Panc1 (cell line): Measurements from ENCODE around the gene SMG6. TPM values are rescaled to one million over a fixed set of nuclear protein-coding genes. Genes with fewer than 3 reads are reported as not detected.

Experiments used
- ATAC-seq: fragments of 200-7000 bp; cut with Tn5 transposase; 2 replicates; pipeline ENCODE4 v1.9.1; 2020; ENCODE audit warnings: mild to moderate bottlenecking, moderate library complexity
- BruUV-seq: library from RNA; stranded (reverse); fragments of 400-500 nt; replicated peaks from 2 replicates; lab custom pipeline; 2021; lab: Mats Ljungman, UMichigan
- CTCF ChIA-PET: fragments of 300-600 bp; sonication (Branson Sonifier 250); formaldehyde crosslinking; loops from one replicate; lab custom pipeline; 2022; ENCODE audit warnings: antibody characterized with exemption; lab: Charles Lee
- POLR2A ChIA-PET: fragments of 300-600 bp; sonication (Branson Sonifier 250); formaldehyde crosslinking; loops from one replicate; lab custom pipeline; 2022; ENCODE audit warnings: antibody characterized with exemption; lab: Charles Lee
- DNase-seq: peaks from one replicate; pipeline ENCODE4 v3.0.0-alpha.2; 2010; ENCODE audit warnings: low read depth, low spot score
- H3K27ac ChIP-seq: 2 replicates; pipeline ENCODE4 v1.5.1; 2011; ENCODE audit warnings: mild to moderate bottlenecking, low read length, inconsistent platforms
- H3K27me3 ChIP-seq: fragments of 200-500 bp; sonication (Bioruptor generic); 2 replicates; pipeline ENCODE4 v1.6.0; 2014; ENCODE audit warnings: low read length, inconsistent platforms; ENCODE audit not compliant: control insufficient read depth, insufficient read depth
- H3K36me3 ChIP-seq: fragments of 200-500 bp; sonication (Bioruptor generic); 2 replicates; pipeline ENCODE4 v1.5.1; 2014; ENCODE audit warnings: inconsistent platforms, mild to moderate bottlenecking, low read length, moderate library complexity; ENCODE audit not compliant: control insufficient read depth, insufficient read depth
- H3K4me1 ChIP-seq: 2 replicates; pipeline ENCODE4 v1.5.1; 2011; ENCODE audit warnings: inconsistent platforms, mild to moderate bottlenecking, low read length, moderate library complexity; ENCODE audit not compliant: control insufficient read depth, insufficient read depth
- H3K4me3 ChIP-seq, 2 experiments: 2 replicates each; pipeline ENCODE4 v1.5.1; 2011 to 2012; ENCODE audit warnings: low read depth in 2 of 2, low read length in 2 of 2, mild to moderate bottlenecking in 2 of 2, inconsistent platforms in 1 of 2, moderate library complexity in 1 of 2
- H3K9me3 ChIP-seq: fragments of 200-500 bp; sonication (Bioruptor generic); 2 replicates; pipeline ENCODE4 v1.5.1; 2014; ENCODE audit warnings: low read depth, mild to moderate bottlenecking, inconsistent platforms, low read length, moderate library complexity; ENCODE audit not compliant: control insufficient read depth, insufficient read depth
- CTCF ChIP-seq: fragments of 450-650 bp; IDR thresholded peaks from 2 replicates; pipeline ENCODE4 v1.5.1; 2017; ENCODE audit warnings: mild to moderate bottlenecking
- POLR2AphosphoS5 ChIP-seq: IDR thresholded peaks from 2 replicates; pipeline ENCODE4 v1.6.1; 2012; ENCODE audit warnings: mild to moderate bottlenecking, low read depth, low read length, moderate library complexity
- REST ChIP-seq, 2 experiments: IDR thresholded peaks; 2 replicates each; pipeline ENCODE4 v1.6.1; 2011 to 2012; ENCODE audit warnings: low read depth in 2 of 2, control low read depth in 1 of 2, low read length in 1 of 2, mild to moderate bottlenecking in 1 of 2, moderate library complexity in 1 of 2; ENCODE audit not compliant: insufficient read depth in 1 of 2
- SIN3A ChIP-seq: IDR thresholded peaks from 2 replicates; pipeline ENCODE4 v1.6.1; 2012; ENCODE audit warnings: low read depth, mild to moderate bottlenecking, low read length, moderate library complexity, borderline replicate concordance; ENCODE audit not compliant: insufficient read depth
- TCF7L2 ChIP-seq: IDR thresholded peaks from 2 replicates; pipeline ENCODE4 v1.6.1; 2011; ENCODE audit warnings: mild to moderate bottlenecking, low read depth, low read length, inconsistent platforms
- in situ Hi-C: cut with HindIII; loops from 2 replicates; pipeline ENCODE4 v1.10.0; 2016; ENCODE audit warnings: low sequenced_read_pairs, low pct_unique_long_range_greater_than_20kb
- intact Hi-C: fragments of 100-400 bp; cut with micrococcal nuclease; formaldehyde crosslinking; loops from one replicate; pipeline ENCODE4 v1.10.0; 2022; ENCODE audit not compliant: unreplicated experiment
- total RNA-seq: library from RNA; stranded (reverse); gene quantifications from one replicate; pipeline ENCODE4 v1.2.1, GENCODE V29; 2021; ENCODE audit not compliant: unreplicated experiment

SMG6 gene
- total RNA-seq, 1 experiment from 2014 or later = 17.8 TPM

- TF ChIP-seq SIN3A (no peak), REST (IDR thresholded peaks at IDR 0.05; ENCODE audit: insufficient read depth in 1 of 2, low read depth in 2 of 2, low read length in 1 of 2) (no peak), TCF7L2 (no peak), POLR2AphosphoS5 (no peak), CTCF (no peak)
- Histone ChIP-seq H3K4me3 (no peak overlapping the region), H3K27ac (no peak overlapping the region), H3K9me3 (no peaks in the 10 kb centered on the region), H3K4me1 (no peaks in the 10 kb centered on the region), H3K27me3 (no peaks in the 10 kb centered on the region), H3K36me3 (no peaks in the 10 kb centered on the region)
- ATAC-seq (no peak), DNase-seq (no peak)
- in situ Hi-C loops (no loop called here), intact Hi-C loops (no loop called here)
- no TSS peak for BruUV-seq
- CTCF ChIA-PET = no interaction called here
- POLR2A ChIA-PET = no interaction called here
These were observed 218.6 kb downstream of the SMG6 start for GRCh38 chr17:2084766-2085647.

GRCh38 chr17:2084036-2084765 lies 219.4 kb downstream of the SMG6 start:
- TF ChIP-seq POLR2AphosphoS5 (no peak), TCF7L2 (no peak), SIN3A (no peak), REST (IDR thresholded peaks at IDR 0.05; ENCODE audit: insufficient read depth in 1 of 2, low read depth in 2 of 2, low read length in 1 of 2) (no peak), CTCF (no peak)
- no peaks in the 10 kb centered on the region for H3K4me1 ChIP-seq

More at GRCh38 chr17:2084036-2084765, 219.4 kb downstream of the SMG6 start:
- POLR2A ChIA-PET = no interaction called here
- no peaks in the 10 kb centered on the region for H3K9me3 ChIP-seq
- CTCF ChIA-PET = interaction anchor here (0.6 kb wide), 1 partner anchor 10 kb away, joined by 3 read pairs; no protein-coding TSS in a partner anchor
- H3K27me3 ChIP-seq = no peaks in the 10 kb centered on the region
- intact Hi-C loops = no loop called here
- DNase-seq = no peak
- no TSS peak for BruUV-seq
- H3K36me3 ChIP-seq = no peaks in the 10 kb centered on the region
- H3K27ac ChIP-seq = no peak overlapping the region
- in situ Hi-C loops = no loop called here
- ATAC-seq = no peak
- no peak overlapping the region for H3K4me3 ChIP-seq
